ENCODE results near the gene MALRD1.

The MALRD1 gene

DNA sequence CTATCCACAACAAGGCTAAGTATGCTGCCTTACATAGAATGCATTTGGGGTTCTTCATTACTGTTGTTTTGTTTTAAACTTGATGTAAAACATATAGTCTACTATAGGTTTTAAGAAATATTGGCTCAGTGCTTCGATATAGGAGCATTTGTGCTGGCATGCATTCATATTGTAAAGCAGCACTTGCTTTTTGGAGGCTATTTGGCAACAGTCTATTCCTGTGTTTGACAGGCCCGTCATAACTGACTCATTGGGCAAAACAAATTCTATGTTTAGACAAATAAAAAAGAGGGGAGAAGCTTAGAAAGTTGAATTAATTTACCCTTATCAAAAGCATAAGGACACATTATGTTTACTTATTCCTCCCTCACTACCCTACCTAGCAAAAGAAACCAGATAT, 729.2 kb downstream of the MALRD1 start:
- no peak for DNase-seq
- in situ Hi-C loops (cut with MboI; ENCODE audit: low pct_unique_long_range_greater_than_20kb, low sequenced_read_pairs) = no loop called here

DNA sequence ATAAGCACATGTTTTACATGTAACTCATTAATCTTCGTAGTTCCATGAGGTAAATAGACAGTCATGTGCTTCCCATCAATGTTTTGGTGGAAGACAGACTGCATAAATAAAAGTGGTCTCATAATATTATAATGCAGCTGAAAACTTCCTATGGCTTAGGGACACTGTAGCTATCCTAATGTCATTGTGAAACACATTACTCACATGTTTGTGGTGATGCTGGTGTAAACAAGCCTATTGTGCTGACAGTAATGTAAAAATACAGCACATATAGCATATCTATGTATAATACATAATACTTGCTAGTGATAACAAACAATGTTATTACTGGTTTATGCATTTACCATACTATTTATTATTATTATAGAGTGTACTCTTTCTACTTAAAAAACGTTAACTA, 730.4 kb downstream of the MALRD1 start:
- no peak for DNase-seq
- in situ Hi-C loops (cut with MboI; ENCODE audit: low pct_unique_long_range_greater_than_20kb, low sequenced_read_pairs) = no loop called here

DNA sequence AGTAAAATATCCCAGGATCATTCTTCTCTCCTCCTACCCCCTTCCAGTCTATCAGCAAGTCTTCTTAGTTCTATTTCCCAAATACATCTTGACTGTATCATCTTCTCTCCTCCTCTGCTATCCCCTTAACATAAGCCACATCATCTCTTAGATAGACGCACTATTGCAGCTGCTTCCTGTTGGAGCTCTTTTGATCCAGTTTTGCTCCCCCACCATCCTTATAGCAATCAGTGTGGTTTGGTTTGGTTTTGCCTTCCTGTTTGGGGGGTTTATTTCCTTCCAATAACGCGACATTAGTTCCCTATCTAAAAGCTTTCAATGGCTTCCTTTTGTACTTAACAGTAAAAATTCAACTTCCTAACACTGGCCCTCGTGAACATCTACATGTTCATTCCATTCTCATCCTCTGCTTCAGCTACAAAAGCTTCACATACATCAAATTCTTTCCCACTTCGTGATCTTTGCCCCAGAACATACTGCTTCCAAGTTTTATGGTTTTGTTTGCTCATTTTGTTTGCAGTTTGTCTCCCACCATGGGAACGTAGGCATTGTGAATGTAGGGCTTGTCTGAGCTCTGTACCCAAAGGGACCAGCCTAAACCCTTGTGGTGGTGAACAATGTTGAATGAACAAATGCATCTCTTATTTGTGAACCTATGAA, 734.0 kb downstream of the MALRD1 start:
- in situ Hi-C loops (cut with MboI; ENCODE audit: low pct_unique_long_range_greater_than_20kb, low sequenced_read_pairs) = no loop called here

DNA sequence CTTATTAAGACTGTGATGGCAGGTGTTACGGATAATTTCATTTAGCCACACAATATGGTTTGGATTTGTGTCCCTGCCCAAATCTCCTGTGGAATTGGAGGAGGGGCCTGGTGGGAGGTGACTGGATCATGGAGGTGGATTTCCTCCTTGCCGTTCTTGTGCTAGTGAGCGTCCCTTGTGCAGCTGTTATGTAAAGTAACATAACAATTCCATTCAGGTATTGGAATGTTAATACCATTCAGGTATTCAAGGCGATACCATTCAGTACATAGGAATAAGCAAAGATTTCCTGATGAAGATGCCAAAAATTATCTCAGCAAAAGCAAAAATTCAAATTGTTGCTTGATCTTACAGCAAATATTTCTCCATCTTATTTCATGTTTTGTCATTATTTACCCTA, 735.1 kb downstream of the MALRD1 start:
- in situ Hi-C loops (cut with MboI; ENCODE audit: low pct_unique_long_range_greater_than_20kb, low sequenced_read_pairs) = no loop called here

More for the DNA sequence above, 734.0 kb downstream of the MALRD1 start:
- peak; percentile 62 for DNase-seq

More for the DNA sequence above, 735.1 kb downstream of the MALRD1 start:
- no peak for DNase-seq

Measured in KBM-7 (cell line).